ENCODE data around the gene GNRHR. TPM values are rescaled to one million over a fixed set of nuclear protein-coding genes. Genes with fewer than 3 reads are reported as not detected.
A peak's percentile ranks its signal among the peaks of the same experiment; 100 is the strongest.

Gene GNRHR
- total and polyA plus RNA-seq, 2 of the 4 experiments (the other 2 are of a cell fraction) = not detected

GRCh38 chr4:67765928-67766327 is 11.7 kb upstream of the GNRHR start:
- H4K5ac ChIP-seq (ENCODE audit: low read depth, low read length) = no peak overlapping the region
- in situ Hi-C loops (cut with MboI; ENCODE audit: low sequenced_read_pairs) = no loop called here
- no peaks in the 10 kb centered on the region for H3K4me1 ChIP-seq (ENCODE audit: control insufficient read depth, insufficient read depth, low read length)
- no peak overlapping the region for H4K91ac ChIP-seq (ENCODE audit: insufficient read depth, low read depth, low read length)
- no peak for ATAC-seq (ENCODE audit: low read depth)
- CTCF ChIA-PET = interaction anchor here (0.6 to 1.2 kb wide), 3 partner anchors 11 to 126 kb away, joined by 3 read pairs; no protein-coding TSS in a partner anchor
- peak; percentile 31 for DNase-seq
- no peak overlapping the region for H3K4me2 ChIP-seq (ENCODE audit: low read depth, low read length)
- no peak for TF ChIP-seq ELK1 (IDR thresholded peaks at IDR 0.05; ENCODE audit: borderline replicate concordance, low read depth, low read length)
- no peak for TF ChIP-seq MXI1 (IDR thresholded peaks at IDR 0.05; ENCODE audit: borderline replicate concordance, low read depth, low read length)
- BruUV-seq (replicated peaks) = no TSS peak
- no peak overlapping the region for H3K4me3 ChIP-seq (ENCODE audit: insufficient read depth, low read depth, low read length)
- no peak overlapping the region for H2BK15ac ChIP-seq (ENCODE audit: low read depth, low read length)
- no peaks in the 10 kb centered on the region for H3K36me3 ChIP-seq (ENCODE audit: control insufficient read depth, insufficient read depth, low read length)
- H3K9me3 ChIP-seq (ENCODE audit: control insufficient read depth, insufficient read depth, low read length) = no peaks in the 10 kb centered on the region
- H3K23ac ChIP-seq (ENCODE audit: low read depth, low read length) = no peak overlapping the region
- H3K56ac ChIP-seq (ENCODE audit: extremely low read depth, insufficient read depth, low read length) = no peak overlapping the region
- POLR2A ChIA-PET (ENCODE audit: unreplicated experiment) = no interaction called here
- H3K27ac ChIP-seq (ENCODE audit: insufficient read depth, low read length) = no peak overlapping the region
- no peak overlapping the region for H2AK5ac ChIP-seq (ENCODE audit: low read depth, low read length)
- no peak overlapping the region for H2BK120ac ChIP-seq (ENCODE audit: low read depth, low read length)
- H2AFZ ChIP-seq (replicated peaks; ENCODE audit: low read length, poor library complexity) = no peak overlapping the region
- no peak overlapping the region for H3K9ac ChIP-seq (ENCODE audit: low read depth, low read length)
- no peaks in the 10 kb centered on the region for H3K79me1 ChIP-seq (ENCODE audit: low read depth in 1 of 2, low read length in 2 of 2)
- no CpG with 5 or more reads among the region's 1 CpG for WGBS, 2 experiments (ENCODE audit: extremely low coverage in 2 of 2, insufficient read length in 1 of 2)
- dilution Hi-C loops (cut with HindIII; ENCODE audit: low sequenced_read_pairs, unreplicated experiment) = no loop called here
- no peaks in the 10 kb centered on the region for H3K27me3 ChIP-seq (ENCODE audit: control insufficient read depth, insufficient read depth, low read length)
- no peak overlapping the region for H2BK20ac ChIP-seq (ENCODE audit: low read depth, low read length)
- H3K9me1 ChIP-seq (ENCODE audit: insufficient read depth, low read length) = no peaks in the 10 kb centered on the region
- H4K8ac ChIP-seq (ENCODE audit: low read depth in 2 of 2, low read length in 2 of 2) = no peak overlapping the region
- no peak overlapping the region for H3K4ac ChIP-seq (ENCODE audit: low read depth, low read length)
- H2AK9ac ChIP-seq (replicated peaks; ENCODE audit: low read depth, low read length, poor library complexity) = no peak overlapping the region
- no peak overlapping the region for H3K14ac ChIP-seq (replicated peaks; ENCODE audit: low read depth, low read length)
- intact Hi-C loops (cut with micrococcal nuclease) = no loop called here
- H4K20me1 ChIP-seq (ENCODE audit: insufficient read depth, low read length) = no peaks in the 10 kb centered on the region
- H2BK5ac ChIP-seq (ENCODE audit: low read depth, low read length, poor library complexity, severe bottlenecking) = no peak overlapping the region
- no peak overlapping the region for H3K18ac ChIP-seq (ENCODE audit: low read depth, low read length)

Measured in IMR-90 (cell line).